Measurements from ENCODE around the gene PXK. TPM values are rescaled to one million over a fixed set of nuclear protein-coding genes. Genes with fewer than 3 reads are reported as not detected.

PXK gene
- total RNA-seq, 4 donors from 2014 or later = 98.6 to 139 (median 123) TPM

- Histone ChIP-seq H3K36me3 (peaks cover 67 to 92% of the 10 kb centered on the region in 2 donors), H3K4me1 (peaks cover 0 to 17% of the 10 kb centered on the region in 2 donors), H3K27me3 (no peaks in the 10 kb centered on the region), H3K4me3 (replicated peaks in 1 of 3) (no peak overlapping the region), H3K9me3 (no peaks in the 10 kb centered on the region), H3K27ac (no peak overlapping the region)
- intact Hi-C loops (cut with DNase I) = loop anchor here (10.0 kb wide), 2 partner anchors 109 to 241 kb away; partner anchors contain the start of gene ACOX2
- TF ChIP-seq POLR2A (IDR thresholded peaks at IDR 0.05) = no peak
- TF ChIP-seq, protein P1, sequence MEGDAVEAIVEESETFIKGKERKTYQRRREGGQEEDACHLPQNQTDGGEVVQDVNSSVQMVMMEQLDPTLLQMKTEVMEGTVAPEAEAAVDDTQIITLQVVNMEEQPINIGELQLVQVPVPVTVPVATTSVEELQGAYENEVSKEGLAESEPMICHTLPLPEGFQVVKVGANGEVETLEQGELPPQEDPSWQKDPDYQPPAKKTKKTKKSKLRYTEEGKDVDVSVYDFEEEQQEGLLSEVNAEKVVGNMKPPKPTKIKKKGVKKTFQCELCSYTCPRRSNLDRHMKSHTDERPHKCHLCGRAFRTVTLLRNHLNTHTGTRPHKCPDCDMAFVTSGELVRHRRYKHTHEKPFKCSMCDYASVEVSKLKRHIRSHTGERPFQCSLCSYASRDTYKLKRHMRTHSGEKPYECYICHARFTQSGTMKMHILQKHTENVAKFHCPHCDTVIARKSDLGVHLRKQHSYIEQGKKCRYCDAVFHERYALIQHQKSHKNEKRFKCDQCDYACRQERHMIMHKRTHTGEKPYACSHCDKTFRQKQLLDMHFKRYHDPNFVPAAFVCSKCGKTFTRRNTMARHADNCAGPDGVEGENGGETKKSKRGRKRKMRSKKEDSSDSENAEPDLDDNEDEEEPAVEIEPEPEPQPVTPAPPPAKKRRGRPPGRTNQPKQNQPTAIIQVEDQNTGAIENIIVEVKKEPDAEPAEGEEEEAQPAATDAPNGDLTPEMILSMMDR (IDR thresholded peaks at IDR 0.05) = no peak
- no peak for DNase-seq
- WGBS, 2 donors = 78 to 89% methylated on average over 2 of the region's 2 CpGs
Measured at GRCh38 chr3:58425782-58426181, 93.1 kb downstream of the PXK start.

- TF ChIP-seq, protein P1 (IDR thresholded peaks at IDR 0.05) = no peak
- no peak for TF ChIP-seq POLR2A (IDR thresholded peaks at IDR 0.05)
- H3K36me3 ChIP-seq = peaks cover 74 to 77% of the 10 kb centered on the region in 2 donors
- H3K4me1 ChIP-seq = peaks cover 7 to 18% of the 10 kb centered on the region in 2 donors
- intact Hi-C loops (cut with DNase I) = loop anchor here (10.0 kb wide), 2 partner anchors 107 to 243 kb away; partner anchors contain the start of gene ACOX2
- H3K4me3 ChIP-seq (replicated peaks in 1 of 3) = no peak overlapping the region
- no peak overlapping the region for H3K27ac ChIP-seq
- WGBS, 2 donors = 75 to 79% methylated on average over 7 of the region's 7 CpGs
- no peak for DNase-seq
- H3K27me3 ChIP-seq = no peaks in the 10 kb centered on the region
- H3K9me3 ChIP-seq = no peaks in the 10 kb centered on the region
Measured at GRCh38 chr3:58427661-58428361, 95.1 kb downstream of the PXK start.

GRCh38 chr3:58429657-58430056 lies 97.0 kb downstream of the PXK start:
- no peak for TF ChIP-seq POLR2A (IDR thresholded peaks at IDR 0.05)
- TF ChIP-seq, protein P1 (IDR thresholded peaks at IDR 0.05) = no peak
- Histone ChIP-seq H3K27ac (no peak overlapping the region), H3K27me3 (no peaks in the 10 kb centered on the region), H3K36me3 (peaks cover 64 to 65% of the 10 kb centered on the region in 2 donors), H3K4me1 (peaks cover 13 to 20% of the 10 kb centered on the region in 2 donors), H3K9me3 (no peaks in the 10 kb centered on the region), H3K4me3 (replicated peaks in 1 of 3) (no peak overlapping the region)
- 0% methylated on average over 1 of the region's 1 CpG for WGBS, 2 donors
- no peak for DNase-seq
- intact Hi-C loops (cut with DNase I) = loop anchor here (5.0 to 10.0 kb wide), 3 partner anchors 63 to 245 kb away; partner anchors contain the start of genes ACOX2 and KCTD6

DNA sequence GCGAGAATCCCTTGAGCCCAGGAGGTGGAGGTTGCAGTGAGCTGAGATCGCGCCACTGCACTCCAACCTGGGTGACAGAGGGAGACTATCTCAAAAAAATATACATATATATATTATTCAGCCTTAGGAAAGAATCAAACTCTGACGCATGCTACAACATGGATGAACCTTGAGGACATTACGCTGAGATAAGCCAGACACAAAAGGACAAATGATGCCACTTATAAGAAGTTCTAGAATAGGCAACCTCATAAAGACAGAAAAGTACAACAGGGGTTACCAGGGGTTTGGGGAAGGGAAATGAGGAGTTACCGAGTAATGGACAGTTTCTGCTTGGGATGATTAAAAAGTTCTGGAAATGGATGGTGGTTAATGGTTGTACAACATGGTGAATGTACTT lies 100.2 kb downstream of the PXK start:
- WGBS, 2 donors = 61 to 63% methylated on average over 6 of the region's 6 CpGs
- H3K9me3 ChIP-seq = no peaks in the 10 kb centered on the region
- DNase-seq = no peak
- H3K36me3 ChIP-seq = peaks cover 34 to 36% of the 10 kb centered on the region in 2 donors
- no peaks in the 10 kb centered on the region for H3K27me3 ChIP-seq
- peaks cover 19 to 20% of the 10 kb centered on the region in 2 donors for H3K4me1 ChIP-seq
- no peak for TF ChIP-seq POLR2A (IDR thresholded peaks at IDR 0.05)
- TF ChIP-seq, protein P1 (IDR thresholded peaks at IDR 0.05) = no peak
- intact Hi-C loops (cut with DNase I) = loop anchor here (5.0 kb wide), 1 partner anchor 59 kb away; the partner anchor contains the start of gene KCTD6
- peak overlapping the region in 2 of 3 donors; percentile 89 to 91 for H3K27ac ChIP-seq
- H3K4me3 ChIP-seq (replicated peaks in 1 of 3) = peak overlapping the region; percentile 72 to 81 (median 74)
